ENCODE measurements around the gene DPP9.
"Not testable (repeated sequence)": the region's sequence is repeated elsewhere in the genome, so short reads cannot be mapped to it uniquely, and the experiment has no call there.

Gene DPP9

GRCh38 chr19:4684312-4685095, 39.1 kb downstream of the DPP9 start:
- no peak for DNase-seq

- DNase-seq = no peak
Observed at GRCh38 chr19:4682417-4683200, 41.0 kb downstream of the DPP9 start.

- not testable (repeated sequence) for DNase-seq
Observed at GRCh38 chr19:4680021-4680420, 43.6 kb downstream of the DPP9 start.

DNA sequence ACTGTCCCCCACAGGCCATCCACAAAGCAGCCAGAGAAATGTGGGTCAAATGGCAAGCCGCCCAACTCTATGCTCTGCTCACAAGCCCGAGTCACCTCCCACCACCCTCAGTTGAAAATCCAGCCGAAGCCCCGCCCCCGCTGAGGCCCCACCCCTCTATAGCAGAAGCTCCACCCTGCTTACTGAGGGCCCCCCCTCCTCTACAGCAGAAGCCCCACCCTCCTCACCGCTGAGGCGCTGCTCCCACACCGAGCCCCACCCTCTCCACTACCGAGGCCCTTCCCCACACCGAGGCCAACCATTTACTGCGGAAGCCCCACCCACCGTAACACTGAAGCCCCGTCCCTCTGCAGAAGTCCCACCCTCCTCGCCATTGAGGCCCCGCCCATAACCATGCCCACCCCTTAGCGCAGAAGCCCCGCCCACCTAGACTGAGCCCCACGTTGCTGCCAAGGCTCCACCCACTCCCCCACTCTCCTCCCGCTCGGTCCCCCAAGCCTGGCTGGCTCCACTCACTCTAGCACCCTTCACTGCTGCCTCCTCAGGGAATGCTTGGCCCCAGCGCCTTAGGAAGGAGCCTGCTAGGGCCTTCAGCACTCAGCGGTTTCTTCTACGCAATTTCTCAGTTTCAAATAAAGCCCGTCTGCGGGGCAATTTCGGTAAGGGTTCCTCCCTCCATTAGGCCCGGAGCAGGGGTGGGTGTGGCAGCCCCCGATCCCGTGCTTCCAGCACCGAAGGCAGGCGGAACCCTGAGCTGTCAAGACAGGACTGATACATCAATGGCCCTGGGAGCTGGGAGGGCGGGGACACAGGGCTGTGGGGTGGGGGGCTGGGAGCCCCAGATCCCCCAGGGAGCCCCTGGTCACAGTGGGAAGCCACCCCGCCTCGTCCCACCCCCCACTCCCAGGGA, 44.5 kb downstream of the DPP9 start:
- no peak for DNase-seq

- no peak for DNase-seq
Observed at GRCh38 chr19:4676955-4677731, 46.5 kb downstream of the DPP9 start.

DNA sequence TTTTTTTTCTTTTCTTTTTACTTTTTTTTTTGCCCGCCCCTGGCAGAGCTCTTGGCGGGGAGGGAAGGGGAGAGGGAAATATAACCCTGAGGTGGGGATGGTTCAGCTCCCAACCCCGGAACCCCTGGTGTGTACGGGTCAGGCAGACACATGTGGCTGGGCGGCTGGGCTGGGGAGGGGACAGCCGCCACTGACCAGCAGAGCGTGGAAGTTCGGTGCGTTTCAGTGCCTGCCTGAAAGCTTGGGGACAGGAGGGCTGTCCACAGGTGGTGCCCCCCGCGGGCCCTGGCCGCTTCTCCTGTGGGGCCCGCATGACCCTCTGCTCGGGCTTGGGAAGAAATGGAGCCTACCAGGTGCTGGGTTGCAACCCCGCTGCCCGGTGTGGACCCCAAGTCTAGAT, 48.3 kb downstream of the DPP9 start:
- no peak for DNase-seq

- DNase-seq = no peak
Observed at GRCh38 chr19:4673726-4674125, 49.9 kb downstream of the DPP9 start.

DNA sequence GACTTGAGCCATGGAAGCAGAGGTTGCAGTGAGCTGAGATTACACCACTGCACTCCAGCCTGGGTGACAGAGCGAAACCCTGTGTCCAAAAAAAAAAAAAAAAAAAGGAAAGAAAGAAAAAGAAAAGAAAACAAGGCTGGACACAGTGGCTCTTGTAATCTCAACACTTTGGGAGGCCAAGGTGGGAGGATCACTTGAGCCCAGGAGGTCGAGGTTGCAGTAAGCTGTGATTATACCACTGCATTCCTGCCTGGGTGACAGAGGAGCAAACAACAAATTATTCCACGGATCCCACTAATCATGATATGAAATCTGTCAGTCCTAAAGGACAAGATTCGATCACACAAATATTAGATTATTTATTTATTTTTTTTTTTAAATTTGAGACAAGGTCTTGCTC, 50.4 kb downstream of the DPP9 start:
- no peak for DNase-seq

- DNase-seq = no peak
Observed at GRCh38 chr19:4671185-4671851, 52.3 kb downstream of the DPP9 start.

GRCh38 chr19:4669723-4670480, 53.7 kb downstream of the DPP9 start, which contains the start of gene MYDGF:
MYDGF (minus strand) TSS chr19:4670342; CDS start chr19:4670334, 8 bp downstream.
- DNase-seq = peak; percentile 89

GRCh38 chr19:4664642-4665041, 59.0 kb downstream of the DPP9 start:
- DNase-seq = no peak

DNA sequence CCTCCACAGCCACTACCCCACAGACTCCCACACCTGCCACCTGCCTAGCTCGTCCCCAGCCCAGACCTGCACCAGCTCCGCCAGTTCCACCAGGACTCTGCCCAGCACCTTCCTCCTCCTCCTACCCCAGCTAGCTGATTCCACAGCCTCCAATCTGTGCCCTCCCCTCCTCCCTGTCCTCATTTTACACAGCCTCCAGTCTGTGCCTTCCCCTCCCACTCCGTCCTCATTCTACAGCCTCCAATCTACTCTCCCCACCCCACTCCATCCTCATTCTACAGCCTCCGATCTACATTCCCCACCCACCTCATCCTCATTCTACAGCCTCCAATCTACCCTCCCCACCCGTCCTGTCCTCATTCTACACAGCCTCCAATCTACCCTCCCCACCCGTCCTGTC, 60.8 kb downstream of the DPP9 start:
- DNase-seq = no peak

DNA sequence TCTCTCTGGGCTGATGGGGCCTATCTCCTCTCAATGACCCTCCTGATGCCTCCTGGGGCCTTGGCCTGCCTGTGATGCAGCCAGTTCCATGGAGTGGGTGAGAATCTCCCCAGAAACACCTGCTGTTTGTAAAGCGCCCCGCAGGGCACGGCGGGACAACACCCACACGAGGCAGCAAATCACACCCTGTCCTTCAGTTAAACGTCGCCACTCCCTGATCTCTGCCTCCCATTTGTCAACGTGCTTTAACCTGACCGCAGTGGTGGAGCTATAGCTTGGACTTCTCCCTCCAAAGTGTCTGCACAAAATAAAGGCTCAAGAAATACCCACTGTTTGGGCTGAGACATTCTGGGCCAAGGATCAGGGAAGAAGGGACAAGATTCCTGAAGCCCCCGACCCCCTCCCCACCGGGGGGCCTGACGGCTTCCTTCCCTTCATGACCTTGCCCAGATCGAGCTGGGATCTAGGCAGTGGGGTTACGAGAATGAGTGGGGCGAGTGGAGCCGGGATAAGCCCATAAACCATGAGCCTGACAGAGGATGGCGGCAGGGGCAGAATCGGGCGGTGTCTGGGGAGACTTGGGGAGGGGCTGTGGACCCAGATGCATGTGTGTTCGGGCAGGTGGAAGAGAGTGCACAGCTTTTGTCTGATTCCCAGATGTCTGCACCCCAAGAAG, 61.5 kb downstream of the DPP9 start:
- no peak for DNase-seq

DNA sequence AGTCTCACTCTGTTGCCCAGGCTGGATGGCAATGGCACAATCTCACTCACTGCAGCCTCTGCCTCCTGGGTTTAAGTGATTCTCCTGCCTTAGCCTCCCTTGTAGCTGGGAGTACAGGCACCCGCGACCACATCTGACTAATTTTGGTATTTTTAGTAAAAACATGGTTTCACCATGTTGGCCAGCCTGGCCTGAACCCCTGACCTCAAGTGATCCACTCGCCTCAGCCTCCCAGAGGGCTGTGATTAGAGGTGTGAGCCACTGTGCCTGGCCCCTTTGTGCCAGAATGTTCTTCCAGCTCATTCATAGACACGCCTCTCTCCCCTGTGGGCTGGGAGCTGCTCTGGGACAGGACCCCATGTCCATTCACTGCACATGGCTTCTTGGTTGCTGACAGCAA, 62.6 kb downstream of the DPP9 start:
- DNase-seq = no peak

DNA sequence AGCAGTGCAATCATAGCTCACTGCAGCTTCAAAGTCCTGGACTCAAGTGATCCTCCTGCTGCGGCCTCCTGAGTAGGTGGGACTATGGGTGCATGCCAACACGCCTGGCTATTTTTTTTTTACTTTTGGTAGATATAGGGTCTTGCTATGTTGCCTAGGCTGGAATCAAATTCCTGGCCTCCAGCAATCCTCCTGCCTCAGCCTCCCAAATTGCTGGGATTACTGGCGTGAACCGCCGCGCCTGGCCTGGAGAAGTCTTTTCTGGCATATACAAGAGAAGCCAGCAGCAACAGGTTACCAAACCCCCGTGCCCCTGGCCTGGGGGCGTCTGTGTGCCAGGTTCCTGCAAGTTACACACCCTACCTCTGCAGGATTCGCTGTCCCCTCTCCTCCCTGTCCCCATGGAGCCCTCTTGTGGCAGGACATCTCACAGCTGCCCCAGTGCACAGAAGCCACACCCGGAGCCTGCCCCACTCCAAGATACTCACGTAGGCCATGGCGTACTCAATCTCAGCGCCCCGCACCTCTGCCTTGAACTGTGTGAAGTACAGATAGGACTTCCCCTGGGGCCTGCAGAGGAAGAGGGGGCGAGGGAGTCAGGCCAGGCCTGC, 63.4 kb downstream of the DPP9 start:
- no peak for DNase-seq

DNA sequence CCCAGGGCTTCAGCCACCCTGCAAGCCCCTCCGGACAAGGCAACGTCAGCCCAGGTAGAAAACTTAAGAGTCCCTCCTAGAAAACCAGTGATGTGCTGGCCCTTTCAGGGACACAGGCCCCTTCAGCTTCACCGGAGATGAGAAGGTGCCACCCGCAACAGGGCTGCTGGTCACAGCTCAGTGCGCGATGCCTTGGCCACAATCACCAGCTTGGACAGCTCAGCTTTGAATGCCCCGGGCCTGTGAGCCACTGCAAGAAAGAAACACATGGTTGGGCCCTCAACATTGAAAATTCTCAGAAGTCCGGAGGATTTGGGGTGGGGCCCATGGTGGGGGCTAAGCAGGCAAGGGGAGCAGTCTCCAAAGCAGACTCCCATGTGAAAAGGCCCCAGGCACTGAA, 65.8 kb downstream of the DPP9 start:
- no peak for DNase-seq

DNA sequence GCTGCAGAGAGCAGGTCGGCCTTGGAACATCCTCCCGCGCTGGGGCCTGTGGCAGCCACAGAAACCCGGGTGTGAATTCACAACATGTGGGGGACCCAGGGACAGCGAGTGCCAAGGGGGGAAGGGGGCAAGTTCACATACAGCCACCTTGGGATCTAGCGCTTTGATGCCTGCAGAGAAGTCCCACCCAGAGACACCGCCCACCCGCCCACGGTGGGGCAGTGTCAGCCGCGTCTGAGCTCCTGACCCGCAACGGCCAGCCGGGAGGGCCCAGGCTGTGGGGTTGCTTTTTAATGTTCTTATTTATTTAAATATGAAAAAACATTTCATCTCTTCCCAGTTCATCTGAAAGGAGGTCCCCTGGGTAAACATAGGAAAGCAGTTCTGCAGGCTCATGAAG, 66.4 kb downstream of the DPP9 start:
- no peak for DNase-seq

DNA sequence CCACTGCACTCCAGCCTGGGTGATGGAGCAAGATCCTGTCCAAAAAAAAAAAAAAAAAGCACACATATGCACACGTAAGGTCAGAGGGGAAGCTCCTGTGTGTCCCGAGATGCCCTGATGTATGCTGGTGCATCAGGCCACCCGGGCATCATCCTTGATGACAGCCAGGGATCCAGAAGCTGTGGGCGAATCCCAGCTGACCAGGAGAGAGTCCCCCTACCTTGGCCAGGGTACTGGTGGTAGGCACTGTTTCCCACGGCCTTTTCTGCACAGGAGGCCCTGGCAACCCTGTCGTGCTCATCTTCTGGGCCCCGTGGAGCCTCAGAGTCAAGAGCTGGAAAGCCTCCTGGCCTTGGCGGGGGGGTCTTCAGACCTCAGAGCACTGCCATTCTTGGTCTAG, 67.5 kb downstream of the DPP9 start:
- DNase-seq = no peak

- no peak for DNase-seq
Observed at GRCh38 chr19:4654437-4655361, 68.9 kb downstream of the DPP9 start.
